HG02763 (cell line): ENCODE measurements around the gene NAALADL2.

ENCODE experiments used
- ATAC-seq: cut with Tn5 transposase; IDR thresholded peaks from one replicate; pipeline ENCODE4 v1.9.1; 2021; ENCODE audit warnings: mild to moderate bottlenecking, moderate library complexity; ENCODE audit not compliant: unreplicated experiment

NAALADL2 gene

GRCh38 chr3:175193815-175194518, 334.8 kb downstream of the NAALADL2 start:
- ATAC-seq, result no peak

GRCh38 chr3:175198991-175199783, 340.1 kb downstream of the NAALADL2 start:
- ATAC-seq, result no peak

- ATAC-seq, result no peak
These were observed 340.8 kb downstream of the NAALADL2 start for GRCh38 chr3:175199961-175200360.

GRCh38 chr3:175200391-175201095, 341.4 kb downstream of the NAALADL2 start:
- no peak for ATAC-seq

GRCh38 chr3:175207361-175207760, 348.2 kb downstream of the NAALADL2 start:
- no peak for ATAC-seq

- no peak for ATAC-seq
These were observed 349.2 kb downstream of the NAALADL2 start for GRCh38 chr3:175208326-175208725.

GRCh38 chr3:175211466-175211865, 352.3 kb downstream of the NAALADL2 start:
- no peak for ATAC-seq

GRCh38 chr3:175212896-175213295, 353.8 kb downstream of the NAALADL2 start:
- no peak for ATAC-seq

GRCh38 chr3:175214216-175214615, 355.1 kb downstream of the NAALADL2 start:
- ATAC-seq, result no peak

- ATAC-seq, result no peak
These were observed 356.7 kb downstream of the NAALADL2 start for GRCh38 chr3:175215833-175216232.

GRCh38 chr3:175222356-175222755, 363.2 kb downstream of the NAALADL2 start:
- no peak for ATAC-seq

- ATAC-seq, result no peak
These were observed 364.9 kb downstream of the NAALADL2 start for GRCh38 chr3:175224051-175224450.

- no peak for ATAC-seq
These were observed 367.3 kb downstream of the NAALADL2 start for GRCh38 chr3:175226444-175226843.

GRCh38 chr3:175227126-175227525, 368.0 kb downstream of the NAALADL2 start:
- ATAC-seq, result no peak

- no peak for ATAC-seq
These were observed 375.1 kb downstream of the NAALADL2 start for GRCh38 chr3:175233957-175234940.

GRCh38 chr3:175238801-175239200, 379.7 kb downstream of the NAALADL2 start:
- ATAC-seq, result no peak

GRCh38 chr3:175240921-175241320, 381.8 kb downstream of the NAALADL2 start:
- ATAC-seq, result no peak

GRCh38 chr3:175242243-175242642, 383.1 kb downstream of the NAALADL2 start:
- no peak for ATAC-seq

GRCh38 chr3:175246234-175246633, 387.1 kb downstream of the NAALADL2 start:
- ATAC-seq, result no peak

- no peak for ATAC-seq
These were observed 387.6 kb downstream of the NAALADL2 start for GRCh38 chr3:175246766-175247165.
